Smooth muscle cell (in vitro differentiated cells): ENCODE measurements around the gene RNF4. TPM values are rescaled to one million over a fixed set of nuclear protein-coding genes. Genes with fewer than 3 reads are reported as not detected.

ENCODE experiments used
- DNase-seq: peaks from one replicate; lab custom pipeline; 2025; ENCODE audit not compliant: unreplicated experiment; lab: John Stamatoyannopoulos, UW
- H2AFZ ChIP-seq: fragments of 200-600 bp; sonication (generic); 2 replicates; pipeline ENCODE4 v1.6.0; 2016; ENCODE audit warnings: antibody characterized with exemption, low read depth, mild to moderate bottlenecking
- H3F3A ChIP-seq: fragments of 200-600 bp; sonication (generic); 2 replicates; pipeline ENCODE4 v1.6.0; 2017; ENCODE audit warnings: antibody characterized with exemption, low read depth
- H3K27ac ChIP-seq: fragments of 200-600 bp; sonication (generic); 2 replicates; pipeline ENCODE4 v1.5.1; 2016; ENCODE audit warnings: low read depth, mild to moderate bottlenecking
- H3K27me3 ChIP-seq: fragments of 200-600 bp; sonication (generic); 2 replicates; pipeline ENCODE4 v1.6.1; 2016; ENCODE audit warnings: low read depth, mild to moderate bottlenecking
- H3K36me3 ChIP-seq: fragments of 200-600 bp; sonication (generic); 2 replicates; pipeline ENCODE4 v1.5.1; 2016; ENCODE audit warnings: low read depth
- H3K4me1 ChIP-seq: fragments of 200-600 bp; sonication (generic); 2 replicates; pipeline ENCODE4 v1.5.1; 2016; ENCODE audit warnings: low read depth
- H3K4me2 ChIP-seq: fragments of 200-600 bp; sonication (generic); 2 replicates; pipeline ENCODE4 v1.6.0; 2016; ENCODE audit warnings: mild to moderate bottlenecking
- H3K4me3 ChIP-seq: fragments of 200-600 bp; sonication (generic); 2 replicates; pipeline ENCODE4 v1.5.1; 2016; ENCODE audit warnings: mild to moderate bottlenecking
- H3K79me2 ChIP-seq: fragments of 200-600 bp; sonication (generic); 2 replicates; pipeline ENCODE4 v1.6.0; 2016; ENCODE audit warnings: low read depth, mild to moderate bottlenecking
- H3K9ac ChIP-seq: fragments of 200-600 bp; sonication (generic); 2 replicates; pipeline ENCODE4 v1.6.0; 2016; ENCODE audit warnings: low read depth
- H3K9me3 ChIP-seq: fragments of 200-600 bp; sonication (generic); replicated peaks from 2 replicates; pipeline ENCODE4 v1.5.1; 2016; ENCODE audit warnings: low read depth
- H4K20me1 ChIP-seq: fragments of 200-600 bp; sonication (generic); 2 replicates; pipeline ENCODE4 v1.6.0; 2016; ENCODE audit warnings: low read depth
- CTCF ChIP-seq: fragments of 200-600 bp; sonication (generic); IDR thresholded peaks from 2 replicates; pipeline ENCODE4 v1.5.1; 2017; ENCODE audit warnings: borderline replicate concordance, mild to moderate bottlenecking, antibody characterized with exemption; ENCODE audit not compliant: insufficient read depth, poor library complexity, severe bottlenecking
- WGBS: methylation state at CpG from one replicate; pipeline ENCODE4 v1.1.7; 2016; ENCODE audit warnings: low lambda C conversion rate; 5-methylcytosine and 5-hydroxymethylcytosine counted together
- polyA plus RNA-seq: library from polyadenylated mRNA; unstranded; fragments of >200 nt; fragmentation: Nextera tagmentation; extraction: Ambion mirVana; gene quantifications from 2 replicates; pipeline ENCODE4 v1.2.1, GENCODE V29; 2016
- total RNA-seq: library from RNA; depleted of rRNA; stranded (reverse); fragments of >200 nt; gene quantifications from 2 replicates; pipeline ENCODE4 v1.2.3, GENCODE V29; 2014

The RNF4 gene
- total and polyA plus RNA-seq, 2 experiments from 2014 or later, result 47.3 to 47.8 TPM

- H3K4me2 ChIP-seq, result no peak overlapping the region
- no peak overlapping the region for H3K4me3 ChIP-seq
- H3K9me3 ChIP-seq, result no peaks in the 10 kb centered on the region
- no peak for DNase-seq
- H3K36me3 ChIP-seq, result no peaks in the 10 kb centered on the region
- no peak for TF ChIP-seq CTCF
- H4K20me1 ChIP-seq, result no peaks in the 10 kb centered on the region
- no peaks in the 10 kb centered on the region for H3F3A ChIP-seq
- no peaks in the 10 kb centered on the region for H3K27me3 ChIP-seq
- no peak overlapping the region for H2AFZ ChIP-seq
- no peaks in the 10 kb centered on the region for H3K4me1 ChIP-seq
- no peak overlapping the region for H3K9ac ChIP-seq
- no peak overlapping the region for H3K27ac ChIP-seq
- H3K79me2 ChIP-seq, result no peaks in the 10 kb centered on the region
- WGBS, result 94% methylated on average over 4 of the region's 4 CpGs
These were observed 47.1 kb downstream of the RNF4 start for GRCh38 chr4:2515830-2516550.

- no peaks in the 10 kb centered on the region for H3K4me1 ChIP-seq
- no peaks in the 10 kb centered on the region for H3K79me2 ChIP-seq
- no peaks in the 10 kb centered on the region for H3K27me3 ChIP-seq
- no peak overlapping the region for H3K27ac ChIP-seq
- no peaks in the 10 kb centered on the region for H3K9me3 ChIP-seq
- no peak overlapping the region for H2AFZ ChIP-seq
- no peaks in the 10 kb centered on the region for H3F3A ChIP-seq
- no peak overlapping the region for H3K4me2 ChIP-seq
- no peak for TF ChIP-seq CTCF
- H3K4me3 ChIP-seq, result no peak overlapping the region
- H3K36me3 ChIP-seq, result no peaks in the 10 kb centered on the region
- H4K20me1 ChIP-seq, result no peaks in the 10 kb centered on the region
- 98% methylated on average over 2 of the region's 2 CpGs for WGBS
- no peak overlapping the region for H3K9ac ChIP-seq
- DNase-seq, result no peak
These were observed 47.7 kb downstream of the RNF4 start for GRCh38 chr4:2516635-2517034.

GRCh38 chr4:2526559-2526958 lies 57.7 kb downstream of the RNF4 start:
- no peak for TF ChIP-seq CTCF
- H3K4me1 ChIP-seq, result no peaks in the 10 kb centered on the region
- H4K20me1 ChIP-seq, result no peaks in the 10 kb centered on the region
- H3F3A ChIP-seq, result no peaks in the 10 kb centered on the region
- no peak overlapping the region for H3K9ac ChIP-seq
- H3K27ac ChIP-seq, result no peak overlapping the region
- no peak for DNase-seq
- H3K4me2 ChIP-seq, result no peak overlapping the region
- 96% methylated on average over 9 of the region's 9 CpGs for WGBS
- no peak overlapping the region for H3K4me3 ChIP-seq
- no peaks in the 10 kb centered on the region for H3K9me3 ChIP-seq
- H3K79me2 ChIP-seq, result no peaks in the 10 kb centered on the region
- H3K27me3 ChIP-seq, result no peaks in the 10 kb centered on the region
- no peaks in the 10 kb centered on the region for H3K36me3 ChIP-seq
- H2AFZ ChIP-seq, result no peak overlapping the region

GRCh38 chr4:2534904-2535375 lies 66.0 kb downstream of the RNF4 start:
- no peak for TF ChIP-seq CTCF
- Histone ChIP-seq H3K36me3 (no peaks in the 10 kb centered on the region), H3F3A (no peaks in the 10 kb centered on the region), H3K4me3 (peak overlapping the region; percentile 89), H3K27me3 (no peaks in the 10 kb centered on the region), H3K27ac (peak overlapping the region; percentile 82), H3K79me2 (peaks cover 30% of the 10 kb centered on the region), H3K4me1 (peaks cover 8% of the 10 kb centered on the region), H3K9ac (peak overlapping the region; percentile 94), H3K9me3 (no peaks in the 10 kb centered on the region), H2AFZ (no peak overlapping the region), H3K4me2 (peak overlapping the region; percentile 96), H4K20me1 (peaks cover 28% of the 10 kb centered on the region)
- 62% methylated on average over 5 of the region's 5 CpGs for WGBS
- no peak for DNase-seq
